GM19463 (cell line): ENCODE measurements around the gene INO80.

Experiments
- ATAC-seq: cut with Tn5 transposase; IDR thresholded peaks from one replicate; pipeline ENCODE4 v1.9.1; 2021; ENCODE audit warnings: mild to moderate bottlenecking, moderate library complexity; ENCODE audit not compliant: unreplicated experiment

INO80 gene

GRCh38 chr15:40936234-40936708 lies 179.8 kb downstream of the INO80 start:
- no peak for ATAC-seq

GRCh38 chr15:40934457-40934856 lies 181.6 kb downstream of the INO80 start:
- ATAC-seq: no peak

DNA sequence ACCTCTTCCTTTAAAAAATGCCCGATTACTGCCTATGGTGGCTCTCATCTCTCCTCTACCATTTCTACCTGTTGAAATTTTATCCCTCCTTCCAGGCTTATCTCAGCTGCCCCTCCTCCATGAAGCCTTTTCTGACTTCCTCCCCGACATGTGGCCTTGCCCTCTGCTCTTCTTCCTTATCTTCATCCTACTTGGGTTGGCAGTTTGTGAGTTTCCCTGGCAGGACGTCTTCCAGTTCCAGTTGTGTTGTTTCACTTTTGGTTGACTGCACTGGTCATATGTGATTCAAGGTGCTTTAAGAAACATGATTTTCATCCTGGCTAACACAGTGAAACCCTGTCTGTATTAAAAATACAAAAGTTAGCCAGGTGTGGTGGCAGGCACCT lies 182.6 kb downstream of the INO80 start:
- no peak for ATAC-seq

GRCh38 chr15:40932649-40933516 lies 183.2 kb downstream of the INO80 start:
- no peak for ATAC-seq

- ATAC-seq: peak; percentile 35
These were observed 183.9 kb downstream of the INO80 start for GRCh38 chr15:40932156-40932555.

DNA sequence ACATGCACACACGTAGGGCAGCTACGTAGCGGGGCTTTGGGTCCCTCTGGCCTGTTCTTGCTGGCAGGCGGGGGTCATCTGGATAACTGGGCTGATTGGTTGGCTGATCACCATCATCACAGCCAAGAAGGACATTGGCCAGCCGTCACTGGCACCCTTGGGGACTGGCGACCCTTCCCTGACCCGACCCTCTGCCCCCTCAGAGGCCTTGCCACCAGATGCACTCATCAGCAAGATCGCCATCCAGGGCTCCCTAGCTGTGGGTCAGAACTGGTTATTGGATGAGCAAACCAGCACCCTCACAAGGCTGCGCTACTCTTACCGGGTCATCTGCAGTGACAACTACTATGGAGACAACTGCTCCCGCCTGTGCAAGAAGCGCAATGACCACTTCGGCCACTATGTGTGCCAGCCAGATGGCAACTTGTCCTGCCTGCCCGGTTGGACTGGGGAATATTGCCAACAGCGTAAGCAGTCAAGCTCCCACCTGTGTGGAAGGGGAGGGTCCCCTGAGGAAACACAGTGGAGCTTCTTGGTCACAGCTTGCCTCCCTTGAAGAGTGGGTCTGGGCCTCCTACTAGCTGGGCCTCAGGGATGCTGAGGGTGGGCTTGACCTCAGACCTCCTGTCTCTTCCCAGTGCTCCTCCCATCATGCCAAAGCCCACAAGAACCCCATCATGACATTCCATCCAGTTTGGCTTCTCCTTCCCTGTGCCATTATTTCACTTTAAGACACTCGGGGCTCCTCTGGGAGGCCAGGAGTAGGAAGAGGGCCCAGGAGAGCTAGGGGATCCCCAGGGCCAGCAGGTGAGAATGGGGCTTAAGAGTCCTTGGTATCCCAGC lies 184.6 kb downstream of the INO80 start:
- ATAC-seq: no peak

GRCh38 chr15:40930430-40931299 lies 185.4 kb downstream of the INO80 start:
- ATAC-seq: no peak

DNA sequence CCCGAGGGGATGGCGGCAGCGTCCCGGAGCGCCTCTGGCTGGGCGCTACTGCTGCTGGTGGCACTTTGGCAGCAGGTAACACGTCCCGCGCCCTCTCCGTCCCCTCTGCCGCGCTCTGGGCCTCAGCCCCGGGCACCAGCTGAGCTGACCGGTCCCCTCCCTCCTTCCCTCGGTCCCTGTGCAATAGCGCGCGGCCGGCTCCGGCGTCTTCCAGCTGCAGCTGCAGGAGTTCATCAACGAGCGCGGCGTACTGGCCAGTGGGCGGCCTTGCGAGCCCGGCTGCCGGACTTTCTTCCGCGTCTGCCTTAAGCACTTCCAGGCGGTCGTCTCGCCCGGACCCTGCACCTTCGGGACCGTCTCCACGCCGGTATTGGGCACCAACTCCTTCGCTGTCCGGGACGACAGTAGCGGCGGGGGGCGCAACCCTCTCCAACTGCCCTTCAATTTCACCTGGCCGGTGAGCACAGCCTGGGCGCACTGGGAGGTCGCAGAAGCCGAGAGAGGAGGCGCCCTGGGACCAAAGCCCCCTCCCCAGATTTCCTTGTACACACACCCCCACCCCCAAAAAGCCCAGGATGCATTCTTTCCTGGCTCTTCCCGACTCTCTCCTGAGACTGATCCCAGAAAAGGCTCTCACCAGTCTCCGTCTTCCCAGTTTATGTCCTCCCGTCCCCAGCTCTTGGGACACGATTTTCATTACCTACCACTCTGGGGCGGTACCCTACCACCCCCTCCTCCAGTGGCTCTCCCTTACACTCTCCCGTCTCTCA lies 186.2 kb downstream of the INO80 start:
- ATAC-seq: no peak
